HG03521 (cell line): Measurements from ENCODE around the gene STMND1.
"Not testable (repeated sequence)": the region's sequence is repeated elsewhere in the genome, so short reads cannot be mapped to it uniquely, and the experiment has no call there.

Experiments used
- ATAC-seq: cut with Tn5 transposase; IDR thresholded peaks from one replicate; pipeline ENCODE4 v1.9.1; 2021; ENCODE audit warnings: mild to moderate bottlenecking, moderate library complexity; ENCODE audit not compliant: unreplicated experiment

STMND1 gene

DNA sequence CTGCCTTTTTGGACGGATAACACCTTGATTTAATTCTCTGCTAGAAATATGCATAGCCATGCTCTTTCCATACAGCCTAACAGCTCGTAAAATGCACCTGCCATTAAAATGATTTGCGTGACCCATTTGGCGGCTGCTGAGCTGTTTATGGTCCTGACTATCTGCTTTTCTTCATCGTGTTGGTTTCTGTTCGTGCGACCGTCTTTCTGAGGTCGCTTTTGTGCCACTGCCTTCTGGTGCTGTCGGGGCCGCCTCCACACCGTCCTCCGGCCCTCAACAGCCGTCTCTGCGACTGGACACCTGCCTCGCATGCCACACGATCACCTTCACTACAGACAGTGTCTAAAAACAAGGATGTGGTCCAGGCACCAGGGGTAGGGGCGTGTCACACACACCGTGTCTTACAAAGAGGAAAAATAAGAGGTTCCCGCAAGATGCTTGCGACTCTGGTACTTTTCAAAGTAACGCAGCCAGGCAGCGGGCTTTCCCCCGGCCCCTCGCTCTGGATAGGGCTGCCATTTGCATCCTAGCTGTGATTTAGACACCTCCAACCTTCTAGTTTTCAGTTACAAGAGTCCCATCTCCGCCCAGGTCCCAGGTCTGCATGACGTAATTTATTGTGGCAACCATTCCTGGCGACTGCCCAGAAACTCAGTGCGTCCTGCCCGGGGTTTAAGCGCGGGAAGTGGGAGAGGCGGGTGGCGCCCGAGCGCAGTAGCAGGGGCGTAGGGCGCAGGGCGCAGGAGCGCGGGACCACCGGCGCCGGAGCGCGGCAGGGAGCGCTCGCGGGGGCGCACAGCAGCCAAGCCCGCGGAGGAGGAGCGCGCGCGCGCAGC lies at the start of gene STMND1:
Gene STMND1 (plus strand): TSS at position 629 of the 836 bp plus-strand sequence. CDS start 208 bp downstream, outside the sequence.
- ATAC-seq = no peak

- ATAC-seq = no peak
Measured at GRCh38 chr6:17054647-17055046, 47.2 kb upstream of the STMND1 start.

DNA sequence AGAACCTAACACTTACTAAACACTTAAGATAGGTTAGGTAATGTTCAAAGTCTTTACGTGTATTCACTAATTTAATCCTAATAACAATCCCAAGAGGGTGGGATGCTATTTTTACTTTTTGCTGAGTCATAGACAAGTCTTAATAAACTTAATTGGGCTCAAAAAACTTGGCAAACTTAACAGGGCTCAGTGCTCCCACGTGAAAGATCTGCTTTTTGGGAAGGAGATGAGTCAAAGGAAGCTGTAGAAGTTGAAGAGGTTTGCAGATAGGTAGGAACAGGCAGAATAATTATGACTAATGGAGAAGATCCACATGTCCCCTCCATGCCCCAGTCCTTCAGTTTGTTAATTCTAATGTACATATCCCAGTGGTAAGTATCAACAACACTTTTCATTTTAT lies 44.5 kb upstream of the STMND1 start:
- no peak for ATAC-seq

DNA sequence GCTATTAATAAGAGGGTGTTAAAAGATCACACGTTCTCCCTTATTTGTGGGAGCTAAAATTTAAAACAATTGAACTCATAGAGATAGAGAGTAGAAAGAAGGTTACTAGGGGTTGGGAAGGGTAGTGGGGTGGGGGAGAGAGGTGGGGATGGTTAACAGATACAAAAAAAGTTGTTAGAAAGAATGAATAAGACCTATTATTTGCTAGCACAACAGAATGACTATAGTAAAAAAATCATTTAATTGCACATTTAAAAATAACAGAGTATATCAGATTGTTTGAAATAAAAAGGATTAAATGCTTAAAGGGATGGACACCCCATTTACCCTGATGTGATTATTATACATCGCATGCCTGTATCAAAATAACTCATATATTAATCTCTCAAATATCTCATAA lies 43.3 kb upstream of the STMND1 start:
- ATAC-seq = no peak

GRCh38 chr6:17059022-17059421 lies 42.8 kb upstream of the STMND1 start:
- ATAC-seq = no peak

- ATAC-seq = no peak
Measured at GRCh38 chr6:17059850-17060249, 42.0 kb upstream of the STMND1 start.

GRCh38 chr6:17061097-17061496 lies 40.8 kb upstream of the STMND1 start:
- ATAC-seq = no peak

GRCh38 chr6:17062871-17063440 lies 38.9 kb upstream of the STMND1 start:
- no peak for ATAC-seq

GRCh38 chr6:17064975-17065374 lies 36.9 kb upstream of the STMND1 start:
- ATAC-seq = no peak

GRCh38 chr6:17066610-17067009 lies 35.2 kb upstream of the STMND1 start:
- no peak for ATAC-seq

DNA sequence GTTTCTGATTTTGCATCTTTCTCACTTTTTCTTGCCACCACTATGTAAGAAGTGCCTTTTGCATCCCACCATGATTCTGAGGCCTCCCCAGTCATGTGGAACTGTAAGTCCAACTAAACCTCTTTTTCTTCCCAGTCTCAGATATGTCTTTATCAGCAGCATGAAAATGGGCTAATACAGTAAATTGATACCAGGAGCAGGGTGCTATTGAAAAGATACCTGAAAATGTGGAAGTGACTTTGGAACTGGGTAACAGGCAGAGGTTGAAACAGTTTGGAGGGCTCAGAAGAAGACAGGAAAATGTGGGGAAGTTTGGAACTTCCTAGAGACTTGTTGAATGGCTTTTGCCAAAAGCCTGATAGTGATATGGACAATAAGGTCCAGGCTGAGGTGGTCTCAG lies 32.9 kb upstream of the STMND1 start:
- ATAC-seq = not testable (repeated sequence)

GRCh38 chr6:17070400-17070799 lies 31.4 kb upstream of the STMND1 start:
- not testable (repeated sequence) for ATAC-seq

DNA sequence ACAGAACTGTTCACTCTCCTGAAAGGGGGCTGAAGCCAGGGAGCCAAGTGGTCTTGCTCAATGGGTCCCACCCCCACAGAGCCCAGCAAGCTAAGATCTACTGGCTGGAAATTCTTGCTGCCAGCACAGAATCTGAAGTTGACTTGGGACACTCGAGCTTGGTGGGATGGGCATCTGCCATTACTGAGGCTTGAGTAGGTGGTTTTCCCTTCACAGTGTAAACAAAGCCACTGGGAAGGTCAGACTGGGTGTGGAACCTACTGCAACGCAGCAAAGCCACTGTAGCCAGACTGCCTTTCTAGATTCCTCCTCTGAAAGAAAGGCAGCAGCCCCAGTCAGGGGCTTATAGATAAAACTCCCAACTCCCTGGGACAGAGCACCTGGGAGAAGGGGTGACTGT lies 28.3 kb upstream of the STMND1 start:
- ATAC-seq = not testable (repeated sequence)

DNA sequence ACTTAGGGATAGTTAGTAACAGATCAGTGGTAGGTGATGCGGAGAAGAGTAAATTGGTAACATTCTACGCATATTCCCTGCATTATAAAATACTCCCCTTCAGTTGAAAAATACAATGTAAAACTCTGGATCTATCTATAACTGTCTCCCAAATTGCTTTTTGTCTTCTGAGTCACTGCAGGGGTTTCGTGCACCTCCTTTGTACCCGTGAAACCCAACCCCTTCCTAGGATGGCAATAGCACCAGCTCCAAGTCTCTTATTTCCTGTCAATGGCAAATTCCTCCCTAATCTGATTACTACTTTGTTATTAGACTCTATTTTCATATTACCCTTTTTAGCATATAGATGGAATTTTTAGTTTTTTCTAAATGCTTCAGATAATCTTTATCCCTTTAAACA lies 20.6 kb upstream of the STMND1 start:
- no peak for ATAC-seq

- no peak for ATAC-seq
Measured at GRCh38 chr6:17081860-17082508, 19.9 kb upstream of the STMND1 start.

DNA sequence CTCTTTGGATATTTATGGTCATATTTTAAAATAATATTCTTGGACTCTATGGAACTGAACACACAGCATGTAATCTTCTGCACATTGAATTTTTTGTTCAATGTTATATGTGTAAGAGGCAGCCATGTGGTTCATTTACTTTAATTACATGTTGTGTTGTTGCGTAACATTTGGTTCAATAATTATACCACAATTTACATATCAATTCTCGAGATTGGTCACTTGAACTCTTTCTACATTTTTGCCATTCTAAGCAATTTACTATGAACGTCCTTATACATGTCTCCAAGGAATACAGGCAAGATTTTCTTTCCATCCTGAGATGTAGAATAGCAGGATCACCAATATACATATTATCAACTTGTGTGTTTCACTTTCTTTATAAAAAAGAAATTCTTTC lies 18.5 kb upstream of the STMND1 start:
- ATAC-seq = no peak

DNA sequence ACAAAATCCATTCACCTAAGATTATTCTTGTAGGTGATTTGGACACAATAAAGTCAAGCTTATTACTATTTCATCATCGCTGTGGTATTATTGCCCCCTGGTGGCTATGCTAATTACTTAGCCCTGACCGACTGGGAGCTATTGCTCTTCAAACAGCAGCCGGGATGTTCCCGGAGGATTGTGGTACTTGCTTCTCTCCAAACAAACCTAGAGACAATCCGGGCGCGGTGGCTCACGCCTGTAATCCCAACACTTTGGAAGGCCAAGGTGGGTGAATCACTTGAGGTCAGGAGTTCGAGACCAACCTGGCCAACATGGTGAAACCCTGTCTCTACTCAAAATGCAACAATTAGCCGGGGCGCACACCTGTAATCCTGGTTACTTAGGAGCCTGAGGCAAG lies 15.4 kb upstream of the STMND1 start:
- no peak for ATAC-seq

DNA sequence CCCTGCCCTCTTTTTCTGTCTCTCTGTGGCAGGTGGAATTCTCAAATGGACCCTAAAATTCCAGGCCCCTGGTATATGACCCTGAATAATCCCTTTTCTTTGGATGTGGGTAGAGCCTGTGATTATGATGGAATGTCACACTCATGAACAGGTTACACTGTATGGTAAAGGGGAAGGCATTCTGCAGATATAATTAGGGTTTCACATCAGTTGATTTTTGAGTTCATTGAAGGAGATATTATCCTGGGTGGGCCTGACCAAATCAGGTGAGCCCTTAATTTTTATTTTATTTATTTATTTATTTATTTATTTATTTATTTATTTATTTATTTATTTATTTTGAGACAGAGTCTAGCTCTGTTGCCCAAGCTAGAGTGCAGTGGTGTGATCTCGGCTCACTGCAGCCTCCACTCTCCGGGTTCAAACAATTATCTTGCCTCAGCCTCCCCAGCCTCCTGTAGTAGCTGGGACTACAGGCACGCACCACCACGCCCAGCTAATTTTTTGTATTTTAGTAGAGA lies 13.7 kb upstream of the STMND1 start:
- ATAC-seq = no peak

- no peak for ATAC-seq
Measured at GRCh38 chr6:17091122-17091521, 10.7 kb upstream of the STMND1 start.

GRCh38 chr6:17093686-17094085 lies 8.2 kb upstream of the STMND1 start:
- no peak for ATAC-seq

- no peak for ATAC-seq
Measured at GRCh38 chr6:17096096-17096495, 5.8 kb upstream of the STMND1 start.

DNA sequence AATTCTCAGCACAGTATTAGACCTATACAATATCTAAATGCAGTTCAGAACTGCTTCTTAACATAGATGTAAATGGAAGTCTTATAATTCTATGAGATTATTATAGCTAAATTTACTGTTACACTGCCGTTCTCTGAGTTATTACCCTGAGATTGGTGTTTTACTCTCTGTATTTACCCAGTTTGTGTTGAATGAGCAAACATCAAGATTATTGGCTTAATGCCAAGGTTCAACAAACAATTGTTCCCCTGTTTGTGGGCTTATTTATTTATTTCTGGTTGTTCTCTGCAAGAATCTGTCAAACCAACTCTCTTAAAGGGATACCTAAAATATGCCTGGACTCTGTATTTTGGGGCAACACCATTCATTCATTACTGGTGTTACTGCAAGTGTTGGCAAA lies 5.2 kb upstream of the STMND1 start:
- no peak for ATAC-seq
